GM23338 (cell line): ENCODE results near the gene METRNL. TPM values are rescaled to one million over a fixed set of nuclear protein-coding genes. Genes with fewer than 3 reads are reported as not detected.
A peak's percentile ranks its signal among the peaks of the same experiment; 100 is the strongest.

Experiments
- ATAC-seq: fragments of 200-7000 bp; cut with Tn5 transposase; 3 replicates; pipeline ENCODE4 v1.9.1; 2020
- DNase-seq: peaks from one replicate; pipeline ENCODE4 v3.0.0-alpha.2; 2015; ENCODE audit warnings: low spot score
- H2AFZ ChIP-seq: fragments of 200-600 bp; sonication (generic); 2 replicates; pipeline ENCODE4 v1.8.0; 2016; ENCODE audit warnings: antibody characterized with exemption, mild to moderate bottlenecking, moderate library complexity
- H3F3A ChIP-seq: fragments of 200-600 bp; sonication (generic); replicated peaks from 2 replicates; pipeline ENCODE4 v1.8.0; 2017; ENCODE audit warnings: antibody characterized with exemption, mixed run types, low read depth
- H3K27ac ChIP-seq: fragments of 200-600 bp; sonication (generic); 2 replicates; pipeline ENCODE4 v1.6.1; 2016; ENCODE audit warnings: low read depth
- H3K27me3 ChIP-seq: fragments of 200-600 bp; sonication (generic); 2 replicates; pipeline ENCODE4 v1.8.0; 2016; ENCODE audit warnings: mild to moderate bottlenecking, mixed run types, moderate library complexity; ENCODE audit not compliant: insufficient read depth
- H3K36me3 ChIP-seq: fragments of 200-600 bp; sonication (generic); 2 replicates; pipeline ENCODE4 v1.8.0; 2016; ENCODE audit warnings: mild to moderate bottlenecking; ENCODE audit not compliant: insufficient read depth
- H3K4me1 ChIP-seq: fragments of 200-600 bp; sonication (generic); 2 replicates; pipeline ENCODE4 v1.8.0; 2016; ENCODE audit warnings: mild to moderate bottlenecking, moderate library complexity; ENCODE audit not compliant: insufficient read depth
- H3K4me2 ChIP-seq: fragments of 200-600 bp; sonication (generic); 2 replicates; pipeline ENCODE4 v1.7.1; 2017; ENCODE audit warnings: mixed run types
- H3K4me3 ChIP-seq: fragments of 200-600 bp; sonication (generic); 2 replicates; pipeline ENCODE4 v1.6.1; 2016; ENCODE audit warnings: mixed run types
- H3K79me2 ChIP-seq: fragments of 200-600 bp; sonication (generic); replicated peaks from 2 replicates; pipeline ENCODE4 v1.8.0; 2017; ENCODE audit warnings: mild to moderate bottlenecking; ENCODE audit not compliant: insufficient read depth
- H3K9me2 ChIP-seq: fragments of 200-600 bp; sonication (generic); 2 replicates; pipeline ENCODE4 v1.8.0; 2017; ENCODE audit not compliant: insufficient read depth
- H4K20me1 ChIP-seq: fragments of 200-600 bp; sonication (generic); replicated peaks from 2 replicates; pipeline ENCODE4 v1.8.0; 2017; ENCODE audit warnings: mild to moderate bottlenecking; ENCODE audit not compliant: insufficient read depth
- H3K27ac Mint-ChIP-seq: 2 replicates; pipeline ENCODE4 v1.8.0; 2020; ENCODE audit warnings: inconsistent platforms, mild to moderate bottlenecking, moderate library complexity, mixed read lengths
- H3K27me3 Mint-ChIP-seq: 3 replicates; pipeline ENCODE4 v1.8.0; 2022; ENCODE audit warnings: low read depth, mild to moderate bottlenecking, moderate library complexity, mixed read lengths, inconsistent platforms; ENCODE audit not compliant: insufficient read depth, poor library complexity
- H3K36me3 Mint-ChIP-seq: 3 replicates; pipeline ENCODE4 v1.8.0; 2021; ENCODE audit warnings: low read depth, mild to moderate bottlenecking, inconsistent platforms, moderate library complexity, mixed read lengths
- H3K4me1 Mint-ChIP-seq: 3 replicates; pipeline ENCODE4 v1.8.0; 2020; ENCODE audit warnings: mild to moderate bottlenecking, inconsistent platforms, mixed read lengths
- H3K4me3 Mint-ChIP-seq: 3 replicates; pipeline ENCODE4 v1.8.0; 2021; ENCODE audit warnings: moderate library complexity, mild to moderate bottlenecking, inconsistent platforms, mixed read lengths
- H3K9me3 Mint-ChIP-seq: 3 replicates; pipeline ENCODE4 v1.8.0; 2020; ENCODE audit warnings: moderate library complexity, mild to moderate bottlenecking, inconsistent platforms, mixed read lengths
- CREB1 ChIP-seq: fragments of 250-450 bp; sonication (Bioruptor Pico); IDR thresholded peaks from 2 replicates; pipeline ENCODE4 v1.5.0; 2020; ENCODE audit warnings: low read depth, mild to moderate bottlenecking, moderate library complexity
- ETS1 ChIP-seq: IDR thresholded peaks from 2 replicates; pipeline ENCODE4 v1.6.1; 2016; ENCODE audit warnings: antibody characterized with exemption
- EZH2 ChIP-seq: fragments of 200-600 bp; sonication (generic); IDR thresholded peaks from one replicate; pipeline ENCODE4 v1.8.0; 2017; ENCODE audit warnings: antibody characterized with exemption, mild to moderate bottlenecking, low read depth; ENCODE audit not compliant: unreplicated experiment
- EZH2phosphoT487 ChIP-seq: fragments of 200-600 bp; sonication (generic); IDR thresholded peaks from one replicate; pipeline ENCODE4 v1.8.1; 2018; ENCODE audit warnings: antibody characterized with exemption; ENCODE audit not compliant: unreplicated experiment
- JUNB ChIP-seq: IDR thresholded peaks from one replicate; pipeline ENCODE4 v1.6.1; 2016; ENCODE audit warnings: antibody characterized with exemption; ENCODE audit not compliant: unreplicated experiment
- NANOG ChIP-seq: IDR thresholded peaks from 2 replicates; pipeline ENCODE4 v1.6.1; 2016; ENCODE audit warnings: antibody characterized with exemption, borderline replicate concordance
- POLR2AphosphoS5 ChIP-seq: IDR thresholded peaks from 2 replicates; pipeline ENCODE4 v1.6.1; 2016; ENCODE audit warnings: antibody characterized with exemption, low read depth
- REST ChIP-seq: IDR thresholded peaks from one replicate; pipeline ENCODE4 v1.6.1; 2018; ENCODE audit warnings: antibody characterized with exemption; ENCODE audit not compliant: unreplicated experiment
- STAT1 ChIP-seq: IDR thresholded peaks from one replicate; pipeline ENCODE4 v1.6.1; 2016; ENCODE audit warnings: antibody characterized with exemption; ENCODE audit not compliant: unreplicated experiment
- ZNF114 ChIP-seq: fragments of 250-450 bp; sonication (Bioruptor Pico); IDR thresholded peaks from 2 replicates; pipeline ENCODE4 v1.5.0; 2020; ENCODE audit warnings: mild to moderate bottlenecking, moderate library complexity
- ZNF331 ChIP-seq: fragments of 250-450 bp; sonication (Bioruptor Pico); IDR thresholded peaks from 2 replicates; pipeline ENCODE4 v1.5.0; 2020; ENCODE audit warnings: low read depth, mild to moderate bottlenecking, moderate library complexity
- ZNF462 ChIP-seq: fragments of 250-450 bp; sonication (Bioruptor Pico); IDR thresholded peaks from 2 replicates; pipeline ENCODE4 v1.5.0; 2020; ENCODE audit warnings: mild to moderate bottlenecking, moderate library complexity
- polyA plus RNA-seq: library from polyadenylated mRNA; unstranded; fragments of >200 nt; fragmentation: Nextera tagmentation; extraction: Ambion mirVana; gene quantifications from 2 replicates; pipeline ENCODE4 v1.2.1, GENCODE V29; 2016
- total RNA-seq: library from RNA; depleted of rRNA; stranded (reverse); fragments of >200 nt; shearing (Covaris generic); gene quantifications from 2 replicates; pipeline ENCODE4 v1.2.3, GENCODE V29; 2014

The METRNL gene
- total and polyA plus RNA-seq, 2 experiments from 2014 or later = 12.2 to 20.2 TPM

GRCh38 chr17:83099086-83099555, 19.7 kb downstream of the METRNL start (continued):
- TF ChIP-seq ETS1 (no peak), ZNF331 (CRISPR knock-in tag) (no peak), POLR2AphosphoS5 (no peak), EZH2phosphoT487 (no peak), ZNF114 (CRISPR knock-in tag) (no peak), JUNB (no peak)

- no peaks in the 10 kb centered on the region for H3F3A ChIP-seq
- H3K79me2 ChIP-seq = no peaks in the 10 kb centered on the region
- peaks cover 13% of the 10 kb centered on the region for H3K36me3 Mint-ChIP-seq
- H3K4me3 Mint-ChIP-seq = no peak overlapping the region
- H2AFZ ChIP-seq = no peak overlapping the region
- ATAC-seq = peak; percentile 36
- peaks cover 4% of the 10 kb centered on the region for H3K27me3 Mint-ChIP-seq
- peaks cover 12% of the 10 kb centered on the region; the same call in 2 of the 3 replicates for H3K4me1 Mint-ChIP-seq
- no peak overlapping the region for H3K27ac ChIP-seq
- H3K9me2 ChIP-seq = no peaks in the 10 kb centered on the region
- H3K9me3 Mint-ChIP-seq = peaks cover 3% of the 10 kb centered on the region; the same call in 1 of the 3 replicates
- H3K4me1 ChIP-seq = peaks cover 13% of the 10 kb centered on the region; the same call in 1 of the 2 replicates
- H3K4me2 ChIP-seq = no peak overlapping the region
- H4K20me1 ChIP-seq = no peaks in the 10 kb centered on the region
- peaks cover 1% of the 10 kb centered on the region; the same call in 1 of the 2 replicates for H3K36me3 ChIP-seq
- no peak overlapping the region for H3K27ac Mint-ChIP-seq
- H3K4me3 ChIP-seq = no peak overlapping the region
- DNase-seq = no peak
- H3K27me3 ChIP-seq = no peaks in the 10 kb centered on the region
- TF ChIP-seq ETS1 (no peak), ZNF331 (CRISPR knock-in tag) (no peak), NANOG (no peak), EZH2phosphoT487 (no peak), ZNF462 (CRISPR knock-in tag) (no peak), POLR2AphosphoS5 (no peak), CREB1 (no peak), STAT1 (no peak), JUNB (no peak), REST (no peak), ZNF114 (CRISPR knock-in tag) (no peak), EZH2 (no peak)
Observed at GRCh38 chr17:83099570-83100181, 20.3 kb downstream of the METRNL start.
